WTC11 (cell line): ENCODE data around the gene R3HDM4. TPM values are rescaled to one million over a fixed set of nuclear protein-coding genes. Genes with fewer than 3 reads are reported as not detected.
A peak's percentile ranks its signal among the peaks of the same experiment; 100 is the strongest.

Source experiments
- ATAC-seq: fragments of 200-7000 bp; cut with Tn5 transposase; 2 replicates; pipeline ENCODE4 v1.10.0; 2021; ENCODE audit warnings: mild to moderate bottlenecking, moderate library complexity
- CTCF ChIA-PET: fragments of 300-600 bp; sonication (Branson Sonifier 250); formaldehyde crosslinking; loops from one replicate; lab custom pipeline; 2021; ENCODE audit warnings: antibody characterized with exemption; lab: Charles Lee
- POLR2A ChIA-PET: fragments of 350-600 bp; sonication (Branson Sonifier 250); formaldehyde crosslinking; loops from one replicate; lab custom pipeline; 2021; ENCODE audit warnings: antibody characterized with exemption; lab: Charles Lee
- DNase-seq: peaks from one replicate; pipeline ENCODE4 v3.0.0; 2021; ENCODE audit warnings: low spot score
- H3K27ac Mint-ChIP-seq: 2 replicates; pipeline ENCODE4 v1.8.0; 2021; ENCODE audit warnings: mixed read lengths
- H3K27me3 Mint-ChIP-seq: 2 replicates; pipeline ENCODE4 v1.8.0; 2021; ENCODE audit warnings: low read depth, mild to moderate bottlenecking, moderate library complexity, mixed read lengths
- H3K36me3 Mint-ChIP-seq: 2 replicates; pipeline ENCODE4 v1.8.0; 2021; ENCODE audit warnings: mixed read lengths
- H3K4me1 Mint-ChIP-seq: 2 replicates; pipeline ENCODE4 v1.8.0; 2022; ENCODE audit warnings: mixed read lengths
- H3K4me3 Mint-ChIP-seq: 2 replicates; pipeline ENCODE4 v1.8.0; 2021; ENCODE audit warnings: mild to moderate bottlenecking, moderate library complexity, mixed read lengths
- H3K9me3 Mint-ChIP-seq: 2 replicates; pipeline ENCODE4 v1.8.0; 2021; ENCODE audit warnings: mixed read lengths
- CREB1 ChIP-seq: sonication (generic); formaldehyde crosslinking; IDR thresholded peaks from 2 replicates; pipeline ENCODE4 v1.8.0; 2023; ENCODE audit warnings: mild to moderate bottlenecking, missing genetic modification reagents
- CREM ChIP-seq: sonication (generic); formaldehyde crosslinking; IDR thresholded peaks from 2 replicates; pipeline ENCODE4 v1.8.1; 2022; ENCODE audit warnings: mild to moderate bottlenecking, missing genetic modification reagents, moderate library complexity
- ETV6 ChIP-seq: sonication (generic); formaldehyde crosslinking; IDR thresholded peaks from 2 replicates; pipeline ENCODE4 v1.8.1; 2022; ENCODE audit warnings: mild to moderate bottlenecking, missing genetic modification reagents
- FOXJ3 ChIP-seq: sonication (generic); formaldehyde crosslinking; IDR thresholded peaks from 2 replicates; pipeline ENCODE4 v1.9.0; 2021; ENCODE audit warnings: missing genetic modification reagents, mild to moderate bottlenecking, borderline replicate concordance
- GTF2I ChIP-seq: fragments of 250-450 bp; sonication (Bioruptor Pico); conservative IDR thresholded peaks from 2 replicates; pipeline ENCODE4 v1.4.0; 2021; ENCODE audit warnings: mild to moderate bottlenecking
- KAT7 ChIP-seq: sonication (generic); formaldehyde crosslinking; IDR thresholded peaks from 2 replicates; pipeline ENCODE4 v1.8.1; 2023; ENCODE audit warnings: missing genetic modification reagents, mild to moderate bottlenecking, borderline replicate concordance
- NR1H2 ChIP-seq: sonication (generic); formaldehyde crosslinking; IDR thresholded peaks from 2 replicates; pipeline ENCODE4 v1.9.0; 2021; ENCODE audit warnings: mild to moderate bottlenecking, moderate library complexity, missing genetic modification reagents
- RELA ChIP-seq: sonication (generic); formaldehyde crosslinking; IDR thresholded peaks from 2 replicates; pipeline ENCODE4 v1.8.1; 2022; ENCODE audit warnings: missing genetic modification reagents, mild to moderate bottlenecking, borderline replicate concordance
- RORB ChIP-seq: fragments of 250-450 bp; sonication (Bioruptor Pico); IDR thresholded peaks from 2 replicates; pipeline ENCODE4 v1.9.0; 2021; ENCODE audit warnings: mild to moderate bottlenecking
- TEAD1 ChIP-seq: sonication (generic); formaldehyde crosslinking; IDR thresholded peaks from 2 replicates; pipeline ENCODE4 v1.8.0; 2022; ENCODE audit warnings: mild to moderate bottlenecking, missing genetic modification reagents
- total RNA-seq: library from RNA; stranded (reverse); gene quantifications from 3 replicates; pipeline ENCODE4 v1.2.3, GENCODE V29; 2021
- TF ChIP-seq, protein P1 (sequence below): sonication (generic); formaldehyde crosslinking; IDR thresholded peaks from 2 replicates; pipeline ENCODE4 v1.8.1; 2023; ENCODE audit warnings: mild to moderate bottlenecking, missing genetic modification reagents
- TF ChIP-seq, protein P2 (sequence below): sonication (generic); formaldehyde crosslinking; conservative IDR thresholded peaks from 2 replicates; pipeline ENCODE4 v1.8.1; 2023; ENCODE audit warnings: mild to moderate bottlenecking, low read depth, missing genetic modification reagents, moderate library complexity
- TF ChIP-seq, protein P3 (sequence below): sonication (generic); formaldehyde crosslinking; IDR thresholded peaks from 2 replicates; pipeline ENCODE4 v1.8.1; 2022; ENCODE audit warnings: mild to moderate bottlenecking, moderate library complexity, missing genetic modification reagents
- TF ChIP-seq, protein P4 (sequence below): sonication (generic); formaldehyde crosslinking; IDR thresholded peaks from 2 replicates; pipeline ENCODE4 v1.8.0; 2023; ENCODE audit warnings: missing genetic modification reagents
- TF ChIP-seq, protein P5 (sequence below): sonication (generic); formaldehyde crosslinking; IDR thresholded peaks from 2 replicates; pipeline ENCODE4 v1.8.0; 2023; ENCODE audit warnings: mild to moderate bottlenecking, missing genetic modification reagents
- TF ChIP-seq, protein P6 (sequence below): fragments of 250-450 bp; sonication (Bioruptor Pico); IDR thresholded peaks from 2 replicates; pipeline ENCODE4 v1.8.0; 2021; ENCODE audit warnings: mild to moderate bottlenecking

The R3HDM4 gene
- total RNA-seq, 1 experiment from 2014 or later: 99.5 TPM

DNA sequence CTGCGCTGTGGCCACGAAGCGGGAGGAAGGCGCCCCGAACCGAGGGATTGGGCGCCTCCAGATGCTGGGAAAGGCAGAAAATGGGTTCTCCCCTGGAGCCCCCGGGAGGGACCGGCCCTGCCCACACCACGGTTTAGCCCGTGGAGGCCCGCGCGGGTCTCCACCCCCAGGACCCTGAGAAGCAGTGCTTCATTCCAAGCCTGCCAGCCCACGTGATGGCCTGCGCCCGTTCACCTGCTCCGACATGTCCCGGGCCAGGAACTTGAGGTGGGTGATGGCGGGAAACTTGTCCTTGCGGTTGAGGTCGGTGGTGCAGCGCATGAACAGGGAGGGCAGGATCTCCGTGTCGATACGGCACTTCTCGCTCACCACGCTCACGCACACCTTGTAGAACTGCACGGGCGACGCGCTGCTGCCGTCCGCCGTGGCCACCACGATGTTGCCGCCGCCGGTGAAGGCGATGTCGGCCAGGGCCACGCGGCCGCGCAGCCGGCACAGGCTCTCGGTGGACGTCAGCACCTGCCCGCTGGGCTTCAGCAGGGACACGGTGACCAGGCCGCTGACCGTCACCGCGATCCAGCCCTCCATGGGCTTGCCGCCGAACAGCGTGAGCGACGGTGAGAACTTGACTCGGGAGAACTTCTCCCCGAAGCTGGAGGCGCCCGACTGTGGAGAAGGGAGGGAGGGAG, 27.3 kb downstream of the R3HDM4 start:
- CTCF ChIA-PET: no interaction called here
- no peak overlapping the region for H3K4me3 Mint-ChIP-seq
- ATAC-seq (no peak), DNase-seq (no peak)
- H3K27ac Mint-ChIP-seq: no peak overlapping the region
- no peaks in the 10 kb centered on the region for H3K4me1 Mint-ChIP-seq
- peaks cover 18% of the 10 kb centered on the region for H3K36me3 Mint-ChIP-seq
- TF ChIP-seq RELA (CRISPR knock-in tag) (0 out of 2 replicates have a peak, but pooled peaks have one; percentile 41), FOXJ3 (CRISPR knock-in tag) (no peak)
- H3K9me3 Mint-ChIP-seq: no peaks in the 10 kb centered on the region
- POLR2A ChIA-PET: no interaction called here
- no peaks in the 10 kb centered on the region for H3K27me3 Mint-ChIP-seq

DNA sequence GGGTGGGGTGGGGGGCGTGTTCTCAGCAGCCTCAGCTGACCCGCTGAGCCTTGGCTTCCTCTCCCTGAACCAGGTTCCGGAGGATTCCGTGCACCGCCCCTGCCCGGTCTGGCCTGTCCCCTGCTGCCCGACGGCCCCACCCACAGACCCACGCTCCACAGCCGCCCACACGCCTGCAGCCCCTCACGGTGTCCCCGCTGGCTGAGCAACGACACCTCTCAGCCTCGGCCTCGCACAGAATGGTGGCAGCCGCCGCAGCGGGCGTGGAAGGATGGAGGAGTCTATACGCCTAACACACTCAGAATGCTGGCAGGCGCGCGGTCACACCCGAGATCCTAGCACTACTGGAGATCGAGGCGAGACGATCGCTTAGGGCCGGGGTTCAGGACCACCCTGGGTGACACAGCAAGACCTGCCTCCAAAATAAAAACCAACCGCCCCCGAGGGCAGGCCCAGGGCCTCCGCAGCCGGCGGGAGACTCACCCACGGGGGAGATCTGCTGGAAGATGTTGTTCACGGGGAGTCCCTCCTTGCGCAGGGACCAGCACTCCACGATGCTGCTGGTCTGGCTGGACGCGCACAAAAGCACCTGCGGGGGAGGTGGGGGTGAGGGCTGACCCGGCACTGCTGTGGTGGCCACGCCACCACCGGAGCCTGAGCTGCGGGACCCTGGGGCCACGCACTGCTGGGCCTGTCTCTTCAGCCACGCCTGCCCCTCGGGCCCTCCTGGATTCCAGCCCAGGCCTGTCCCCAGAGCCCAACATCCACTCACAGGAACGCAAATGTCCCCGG, 28.4 kb downstream of the R3HDM4 start:
- Mint-ChIP-seq H3K9me3 (no peaks in the 10 kb centered on the region), H3K36me3 (peaks cover 18% of the 10 kb centered on the region), H3K4me1 (no peaks in the 10 kb centered on the region), H3K27ac (no peak overlapping the region), H3K27me3 (no peaks in the 10 kb centered on the region), H3K4me3 (no peak overlapping the region)
- CTCF ChIA-PET: no interaction called here
- ATAC-seq (no peak), DNase-seq (no peak)
- POLR2A ChIA-PET: no interaction called here
- TF ChIP-seq RORB (CRISPR knock-in tag) (no peak), CREM (CRISPR knock-in tag) (no peak), TEAD1 (no peak), ETV6 (CRISPR knock-in tag) (no peak), GTF2I (CRISPR knock-in tag) (no peak), NR1H2 (CRISPR knock-in tag) (no peak)
- TF ChIP-seq, protein P1, sequence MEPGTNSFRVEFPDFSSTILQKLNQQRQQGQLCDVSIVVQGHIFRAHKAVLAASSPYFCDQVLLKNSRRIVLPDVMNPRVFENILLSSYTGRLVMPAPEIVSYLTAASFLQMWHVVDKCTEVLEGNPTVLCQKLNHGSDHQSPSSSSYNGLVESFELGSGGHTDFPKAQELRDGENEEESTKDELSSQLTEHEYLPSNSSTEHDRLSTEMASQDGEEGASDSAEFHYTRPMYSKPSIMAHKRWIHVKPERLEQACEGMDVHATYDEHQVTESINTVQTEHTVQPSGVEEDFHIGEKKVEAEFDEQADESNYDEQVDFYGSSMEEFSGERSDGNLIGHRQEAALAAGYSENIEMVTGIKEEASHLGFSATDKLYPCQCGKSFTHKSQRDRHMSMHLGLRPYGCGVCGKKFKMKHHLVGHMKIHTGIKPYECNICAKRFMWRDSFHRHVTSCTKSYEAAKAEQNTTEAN (CRISPR knock-in tag): no peak
- TF ChIP-seq, protein P2, sequence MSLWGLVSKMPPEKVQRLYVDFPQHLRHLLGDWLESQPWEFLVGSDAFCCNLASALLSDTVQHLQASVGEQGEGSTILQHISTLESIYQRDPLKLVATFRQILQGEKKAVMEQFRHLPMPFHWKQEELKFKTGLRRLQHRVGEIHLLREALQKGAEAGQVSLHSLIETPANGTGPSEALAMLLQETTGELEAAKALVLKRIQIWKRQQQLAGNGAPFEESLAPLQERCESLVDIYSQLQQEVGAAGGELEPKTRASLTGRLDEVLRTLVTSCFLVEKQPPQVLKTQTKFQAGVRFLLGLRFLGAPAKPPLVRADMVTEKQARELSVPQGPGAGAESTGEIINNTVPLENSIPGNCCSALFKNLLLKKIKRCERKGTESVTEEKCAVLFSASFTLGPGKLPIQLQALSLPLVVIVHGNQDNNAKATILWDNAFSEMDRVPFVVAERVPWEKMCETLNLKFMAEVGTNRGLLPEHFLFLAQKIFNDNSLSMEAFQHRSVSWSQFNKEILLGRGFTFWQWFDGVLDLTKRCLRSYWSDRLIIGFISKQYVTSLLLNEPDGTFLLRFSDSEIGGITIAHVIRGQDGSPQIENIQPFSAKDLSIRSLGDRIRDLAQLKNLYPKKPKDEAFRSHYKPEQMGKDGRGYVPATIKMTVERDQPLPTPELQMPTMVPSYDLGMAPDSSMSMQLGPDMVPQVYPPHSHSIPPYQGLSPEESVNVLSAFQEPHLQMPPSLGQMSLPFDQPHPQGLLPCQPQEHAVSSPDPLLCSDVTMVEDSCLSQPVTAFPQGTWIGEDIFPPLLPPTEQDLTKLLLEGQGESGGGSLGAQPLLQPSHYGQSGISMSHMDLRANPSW (CRISPR knock-in tag): no peak
- TF ChIP-seq, protein P3, sequence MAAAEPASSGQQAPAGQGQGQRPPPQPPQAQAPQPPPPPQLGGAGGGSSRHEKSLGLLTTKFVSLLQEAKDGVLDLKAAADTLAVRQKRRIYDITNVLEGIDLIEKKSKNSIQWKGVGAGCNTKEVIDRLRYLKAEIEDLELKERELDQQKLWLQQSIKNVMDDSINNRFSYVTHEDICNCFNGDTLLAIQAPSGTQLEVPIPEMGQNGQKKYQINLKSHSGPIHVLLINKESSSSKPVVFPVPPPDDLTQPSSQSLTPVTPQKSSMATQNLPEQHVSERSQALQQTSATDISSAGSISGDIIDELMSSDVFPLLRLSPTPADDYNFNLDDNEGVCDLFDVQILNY (CRISPR knock-in tag): no peak
- TF ChIP-seq, protein P4, sequence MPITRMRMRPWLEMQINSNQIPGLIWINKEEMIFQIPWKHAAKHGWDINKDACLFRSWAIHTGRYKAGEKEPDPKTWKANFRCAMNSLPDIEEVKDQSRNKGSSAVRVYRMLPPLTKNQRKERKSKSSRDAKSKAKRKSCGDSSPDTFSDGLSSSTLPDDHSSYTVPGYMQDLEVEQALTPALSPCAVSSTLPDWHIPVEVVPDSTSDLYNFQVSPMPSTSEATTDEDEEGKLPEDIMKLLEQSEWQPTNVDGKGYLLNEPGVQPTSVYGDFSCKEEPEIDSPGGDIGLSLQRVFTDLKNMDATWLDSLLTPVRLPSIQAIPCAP (CRISPR knock-in tag): no peak

DNA sequence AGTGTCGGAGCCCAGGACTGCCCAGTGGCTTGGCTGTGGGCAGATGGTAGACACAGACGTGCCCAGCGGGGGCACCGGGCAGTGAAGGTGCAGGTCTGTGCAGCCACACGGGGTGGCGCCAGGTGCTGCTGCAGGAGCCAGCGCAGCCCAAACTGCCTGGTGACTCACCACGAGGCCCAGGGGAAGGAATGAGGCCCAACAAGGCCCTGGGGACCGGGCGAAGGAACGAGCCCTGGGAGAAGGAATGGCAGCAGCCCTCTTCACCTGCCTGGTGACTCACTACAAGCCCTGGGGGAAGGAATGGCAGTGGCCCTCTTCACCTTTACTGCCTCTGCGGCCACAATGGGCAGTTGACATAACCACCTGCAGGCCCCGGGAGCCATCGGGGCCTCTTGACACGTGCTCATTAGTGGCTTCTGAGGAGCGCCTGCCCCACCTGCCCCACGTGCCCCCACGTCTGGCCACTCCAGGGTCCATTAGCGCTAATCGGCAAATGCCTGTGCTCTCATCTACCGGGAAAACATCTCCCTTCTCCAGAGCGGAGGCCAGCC, 29.3 kb downstream of the R3HDM4 start:
- peak; percentile 38; the same call in 1 of the 2 replicates for ATAC-seq
- Mint-ChIP-seq H3K27ac (no peak overlapping the region), H3K27me3 (no peaks in the 10 kb centered on the region), H3K9me3 (no peaks in the 10 kb centered on the region), H3K36me3 (peaks cover 18% of the 10 kb centered on the region), H3K4me3 (no peak overlapping the region), H3K4me1 (no peaks in the 10 kb centered on the region)
- ChIA-PET POLR2A (no interaction called here), CTCF (no interaction called here)
- DNase-seq: no peak
- TF ChIP-seq KAT7 (CRISPR knock-in tag) (no peak), CREB1 (CRISPR knock-in tag) (no peak)
- TF ChIP-seq, protein P5, sequence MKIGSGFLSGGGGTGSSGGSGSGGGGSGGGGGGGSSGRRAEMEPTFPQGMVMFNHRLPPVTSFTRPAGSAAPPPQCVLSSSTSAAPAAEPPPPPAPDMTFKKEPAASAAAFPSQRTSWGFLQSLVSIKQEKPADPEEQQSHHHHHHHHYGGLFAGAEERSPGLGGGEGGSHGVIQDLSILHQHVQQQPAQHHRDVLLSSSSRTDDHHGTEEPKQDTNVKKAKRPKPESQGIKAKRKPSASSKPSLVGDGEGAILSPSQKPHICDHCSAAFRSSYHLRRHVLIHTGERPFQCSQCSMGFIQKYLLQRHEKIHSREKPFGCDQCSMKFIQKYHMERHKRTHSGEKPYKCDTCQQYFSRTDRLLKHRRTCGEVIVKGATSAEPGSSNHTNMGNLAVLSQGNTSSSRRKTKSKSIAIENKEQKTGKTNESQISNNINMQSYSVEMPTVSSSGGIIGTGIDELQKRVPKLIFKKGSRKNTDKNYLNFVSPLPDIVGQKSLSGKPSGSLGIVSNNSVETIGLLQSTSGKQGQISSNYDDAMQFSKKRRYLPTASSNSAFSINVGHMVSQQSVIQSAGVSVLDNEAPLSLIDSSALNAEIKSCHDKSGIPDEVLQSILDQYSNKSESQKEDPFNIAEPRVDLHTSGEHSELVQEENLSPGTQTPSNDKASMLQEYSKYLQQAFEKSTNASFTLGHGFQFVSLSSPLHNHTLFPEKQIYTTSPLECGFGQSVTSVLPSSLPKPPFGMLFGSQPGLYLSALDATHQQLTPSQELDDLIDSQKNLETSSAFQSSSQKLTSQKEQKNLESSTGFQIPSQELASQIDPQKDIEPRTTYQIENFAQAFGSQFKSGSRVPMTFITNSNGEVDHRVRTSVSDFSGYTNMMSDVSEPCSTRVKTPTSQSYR (CRISPR knock-in tag): no peak
- TF ChIP-seq, protein P6, sequence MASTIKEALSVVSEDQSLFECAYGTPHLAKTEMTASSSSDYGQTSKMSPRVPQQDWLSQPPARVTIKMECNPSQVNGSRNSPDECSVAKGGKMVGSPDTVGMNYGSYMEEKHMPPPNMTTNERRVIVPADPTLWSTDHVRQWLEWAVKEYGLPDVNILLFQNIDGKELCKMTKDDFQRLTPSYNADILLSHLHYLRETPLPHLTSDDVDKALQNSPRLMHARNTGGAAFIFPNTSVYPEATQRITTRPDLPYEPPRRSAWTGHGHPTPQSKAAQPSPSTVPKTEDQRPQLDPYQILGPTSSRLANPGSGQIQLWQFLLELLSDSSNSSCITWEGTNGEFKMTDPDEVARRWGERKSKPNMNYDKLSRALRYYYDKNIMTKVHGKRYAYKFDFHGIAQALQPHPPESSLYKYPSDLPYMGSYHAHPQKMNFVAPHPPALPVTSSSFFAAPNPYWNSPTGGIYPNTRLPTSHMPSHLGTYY (CRISPR knock-in tag): no peak
